RWPE2 (cell line): Measurements from ENCODE around the gene ARF4.

ENCODE experiments used
- ATAC-seq: fragments of 200-7000 bp; cut with Tn5 transposase; 3 replicates; pipeline ENCODE4 v1.9.1; 2021; ENCODE audit warnings: low read depth
- DNase-seq: peaks from one replicate; pipeline ENCODE4 v3.0.0-alpha.2; 2020; ENCODE audit warnings: low spot score
- H3K27ac ChIP-seq: fragments of 450-650 bp; 2 replicates; pipeline ENCODE4 v1.5.1; 2017; ENCODE audit warnings: mild to moderate bottlenecking; ENCODE audit not compliant: poor library complexity, severe bottlenecking
- H3K27me3 ChIP-seq: fragments of 250-450 bp; sonication (Bioruptor Pico); 2 replicates; pipeline ENCODE4 v1.5.1; 2021; ENCODE audit warnings: mild to moderate bottlenecking, moderate library complexity; ENCODE audit not compliant: insufficient read depth, poor library complexity, severe bottlenecking
- H3K36me3 ChIP-seq: fragments of 250-450 bp; sonication (Bioruptor Pico); 2 replicates; pipeline ENCODE4 v1.5.1; 2020; ENCODE audit warnings: low read depth, mild to moderate bottlenecking, moderate library complexity
- H3K4me1 ChIP-seq: fragments of 250-450 bp; sonication (Bioruptor Pico); 2 replicates; pipeline ENCODE4 v1.5.1; 2021; ENCODE audit warnings: mild to moderate bottlenecking, moderate library complexity; ENCODE audit not compliant: insufficient read depth, poor library complexity, severe bottlenecking
- H3K4me3 ChIP-seq: fragments of 250-450 bp; sonication (Bioruptor Pico); 2 replicates; pipeline ENCODE4 v1.5.1; 2021; ENCODE audit warnings: mild to moderate bottlenecking, moderate library complexity; ENCODE audit not compliant: severe bottlenecking
- H3K9me3 ChIP-seq: fragments of 250-450 bp; sonication (Bioruptor Pico); 2 replicates; pipeline ENCODE4 v1.5.1; 2021; ENCODE audit warnings: mild to moderate bottlenecking, moderate library complexity; ENCODE audit not compliant: severe bottlenecking
- TF ChIP-seq, protein P1 (sequence below): fragments of 450-650 bp; IDR thresholded peaks from one replicate; pipeline ENCODE4 v1.5.1; 2017; ENCODE audit warnings: mild to moderate bottlenecking, moderate library complexity; ENCODE audit not compliant: poor library complexity, severe bottlenecking

Gene ARF4

DNA sequence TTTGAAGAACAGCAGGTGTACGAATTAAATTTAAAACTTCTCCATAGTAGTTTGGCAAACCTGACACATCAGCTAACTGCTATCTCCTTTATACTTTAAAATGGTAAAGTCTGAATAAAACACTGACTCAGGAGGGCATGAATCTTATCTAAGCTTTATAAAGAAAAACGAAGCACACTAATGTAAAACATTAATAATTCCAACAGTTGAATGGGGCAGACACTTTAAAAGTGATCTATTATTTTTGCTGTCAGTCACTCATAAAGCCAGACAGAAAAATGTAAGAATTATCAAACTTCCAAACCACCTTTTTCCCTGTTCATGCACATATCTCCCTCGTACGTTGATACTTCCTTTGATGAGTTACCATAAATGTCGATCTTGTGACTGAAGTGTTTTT, 2.6 kb downstream of the ARF4 start:
- H3K27me3 ChIP-seq, result no peaks in the 10 kb centered on the region
- TF ChIP-seq, protein P1, sequence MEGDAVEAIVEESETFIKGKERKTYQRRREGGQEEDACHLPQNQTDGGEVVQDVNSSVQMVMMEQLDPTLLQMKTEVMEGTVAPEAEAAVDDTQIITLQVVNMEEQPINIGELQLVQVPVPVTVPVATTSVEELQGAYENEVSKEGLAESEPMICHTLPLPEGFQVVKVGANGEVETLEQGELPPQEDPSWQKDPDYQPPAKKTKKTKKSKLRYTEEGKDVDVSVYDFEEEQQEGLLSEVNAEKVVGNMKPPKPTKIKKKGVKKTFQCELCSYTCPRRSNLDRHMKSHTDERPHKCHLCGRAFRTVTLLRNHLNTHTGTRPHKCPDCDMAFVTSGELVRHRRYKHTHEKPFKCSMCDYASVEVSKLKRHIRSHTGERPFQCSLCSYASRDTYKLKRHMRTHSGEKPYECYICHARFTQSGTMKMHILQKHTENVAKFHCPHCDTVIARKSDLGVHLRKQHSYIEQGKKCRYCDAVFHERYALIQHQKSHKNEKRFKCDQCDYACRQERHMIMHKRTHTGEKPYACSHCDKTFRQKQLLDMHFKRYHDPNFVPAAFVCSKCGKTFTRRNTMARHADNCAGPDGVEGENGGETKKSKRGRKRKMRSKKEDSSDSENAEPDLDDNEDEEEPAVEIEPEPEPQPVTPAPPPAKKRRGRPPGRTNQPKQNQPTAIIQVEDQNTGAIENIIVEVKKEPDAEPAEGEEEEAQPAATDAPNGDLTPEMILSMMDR, result no peak
- DNase-seq, result no peak
- peaks cover 23% of the 10 kb centered on the region for H3K4me1 ChIP-seq
- peak overlapping the region; percentile 93 for H3K27ac ChIP-seq
- no peaks in the 10 kb centered on the region for H3K9me3 ChIP-seq
- H3K4me3 ChIP-seq, result peak overlapping the region; percentile 86
- peaks cover 57% of the 10 kb centered on the region for H3K36me3 ChIP-seq
- no peak for ATAC-seq

DNA sequence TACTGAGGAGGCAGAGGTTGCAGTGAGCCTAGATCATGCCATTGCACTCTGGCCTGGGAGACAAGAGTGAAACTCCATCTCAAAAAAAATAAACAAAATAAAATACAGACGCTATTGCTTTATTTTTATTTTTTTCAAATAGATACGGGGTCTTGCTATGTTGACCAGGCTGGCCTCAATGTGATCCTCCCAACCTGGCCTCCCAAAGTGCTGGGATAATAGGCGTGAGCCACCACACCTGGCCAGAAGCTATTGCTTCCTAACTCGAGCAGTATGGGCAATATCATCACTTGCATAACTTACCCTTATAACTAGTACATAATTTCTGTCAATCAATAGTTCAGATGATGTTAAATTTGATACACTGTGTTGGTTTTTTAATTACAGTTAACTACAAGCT, 3.0 kb downstream of the ARF4 start:
- no peaks in the 10 kb centered on the region for H3K9me3 ChIP-seq
- H3K36me3 ChIP-seq, result peaks cover 60% of the 10 kb centered on the region
- DNase-seq (no peak), ATAC-seq (no peak)
- H3K27me3 ChIP-seq, result no peaks in the 10 kb centered on the region
- no peak overlapping the region for H3K4me3 ChIP-seq
- no peak overlapping the region for H3K27ac ChIP-seq
- TF ChIP-seq, protein P1, result no peak
- peaks cover 23% of the 10 kb centered on the region for H3K4me1 ChIP-seq

DNA sequence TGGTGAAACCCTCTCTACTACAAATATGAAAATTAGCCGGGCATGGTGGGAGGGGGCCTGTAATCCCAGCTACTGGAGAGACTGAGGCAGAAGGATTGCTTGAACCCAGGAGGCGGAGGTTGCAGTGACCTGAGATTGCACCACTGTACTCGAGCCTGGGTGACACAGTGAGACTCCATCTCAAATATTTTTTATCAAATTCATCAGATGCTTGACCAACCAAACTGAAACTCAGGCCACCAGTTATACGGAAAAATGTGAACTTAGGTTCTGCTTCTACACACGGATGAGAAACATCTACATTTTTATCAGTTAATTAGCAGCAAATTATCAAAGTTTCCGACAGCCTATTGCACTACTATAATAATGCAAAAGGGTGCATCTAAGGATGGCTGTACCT, 4.8 kb downstream of the ARF4 start:
- H3K27me3 ChIP-seq, result no peaks in the 10 kb centered on the region
- H3K36me3 ChIP-seq, result peaks cover 69% of the 10 kb centered on the region
- TF ChIP-seq, protein P1, result no peak
- peaks cover 23% of the 10 kb centered on the region for H3K4me1 ChIP-seq
- H3K4me3 ChIP-seq, result no peak overlapping the region
- DNase-seq (no peak), ATAC-seq (no peak)
- H3K9me3 ChIP-seq, result no peaks in the 10 kb centered on the region
- no peak overlapping the region for H3K27ac ChIP-seq

DNA sequence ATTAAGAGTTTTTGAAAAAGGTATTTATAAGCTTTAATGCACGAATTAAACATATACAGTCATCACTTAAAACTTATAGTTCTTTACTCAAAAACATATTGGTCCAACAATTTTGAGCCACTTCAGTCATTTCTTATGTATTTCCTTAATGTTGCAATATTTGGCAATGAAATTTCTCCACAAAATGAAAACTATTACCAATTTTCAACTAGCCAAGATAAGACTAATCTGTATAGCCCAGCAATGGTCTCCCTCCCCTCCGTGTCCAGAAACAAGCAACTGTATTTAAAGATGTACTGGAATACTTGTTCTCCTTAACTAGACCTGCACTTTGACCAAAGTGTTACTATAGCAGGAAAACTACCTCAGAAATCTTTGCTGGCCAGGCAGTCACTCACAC, 9.2 kb downstream of the ARF4 start:
- TF ChIP-seq, protein P1, result no peak
- no peaks in the 10 kb centered on the region for H3K27me3 ChIP-seq
- H3K4me1 ChIP-seq, result peaks cover 12% of the 10 kb centered on the region
- no peak for ATAC-seq
- H3K9me3 ChIP-seq, result no peaks in the 10 kb centered on the region
- H3K36me3 ChIP-seq, result peaks cover 71% of the 10 kb centered on the region
- no peak overlapping the region for H3K4me3 ChIP-seq
- no peak overlapping the region for H3K27ac ChIP-seq
- no peak for DNase-seq

DNA sequence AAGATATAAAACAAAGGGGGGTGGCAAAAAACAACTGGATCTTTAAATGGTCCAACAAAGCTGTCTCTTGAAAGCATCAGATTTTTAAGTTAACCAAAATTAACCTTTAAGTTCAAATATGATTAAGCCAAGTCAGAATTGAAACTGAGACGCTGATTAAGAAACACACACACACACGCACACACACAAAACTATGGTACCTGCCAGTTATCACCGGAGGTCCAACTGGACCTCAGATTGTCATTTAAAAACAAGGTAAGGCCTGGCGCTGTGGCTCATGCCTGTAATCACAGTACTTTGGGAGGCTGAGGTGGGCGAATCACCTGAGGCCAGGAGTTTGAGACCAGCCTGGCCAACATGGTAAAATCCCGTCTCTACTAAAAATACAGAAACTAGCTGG, 10.4 kb downstream of the ARF4 start:
- Histone ChIP-seq H3K27me3 (no peaks in the 10 kb centered on the region), H3K36me3 (peaks cover 74% of the 10 kb centered on the region), H3K4me3 (no peak overlapping the region), H3K4me1 (peaks cover 2% of the 10 kb centered on the region), H3K27ac (no peak overlapping the region), H3K9me3 (no peaks in the 10 kb centered on the region)
- TF ChIP-seq, protein P1, result no peak
- DNase-seq (no peak), ATAC-seq (no peak)
